Hepatocyte (in vitro differentiated cells): ENCODE data around the gene PADI3.

Source experiments
- EZH2 ChIP-seq: fragments of 200-600 bp; sonication (generic); IDR thresholded peaks from 2 replicates; pipeline ENCODE4 v1.6.1; 2016; ENCODE audit warnings: antibody characterized with exemption, mild to moderate bottlenecking, borderline replicate concordance
- EZH2phosphoT487 ChIP-seq: fragments of 200-600 bp; sonication (generic); IDR thresholded peaks from one replicate; pipeline ENCODE4 v1.6.1; 2018; ENCODE audit warnings: antibody characterized with exemption, mild to moderate bottlenecking, low read depth, moderate library complexity; ENCODE audit not compliant: unreplicated experiment, severe bottlenecking
- TF ChIP-seq, protein P1 (sequence below): fragments of 200-600 bp; sonication (generic); IDR thresholded peaks from 2 replicates; pipeline ENCODE4 v1.5.1; 2016; ENCODE audit warnings: antibody characterized with exemption, mild to moderate bottlenecking; ENCODE audit not compliant: poor library complexity

DNA sequence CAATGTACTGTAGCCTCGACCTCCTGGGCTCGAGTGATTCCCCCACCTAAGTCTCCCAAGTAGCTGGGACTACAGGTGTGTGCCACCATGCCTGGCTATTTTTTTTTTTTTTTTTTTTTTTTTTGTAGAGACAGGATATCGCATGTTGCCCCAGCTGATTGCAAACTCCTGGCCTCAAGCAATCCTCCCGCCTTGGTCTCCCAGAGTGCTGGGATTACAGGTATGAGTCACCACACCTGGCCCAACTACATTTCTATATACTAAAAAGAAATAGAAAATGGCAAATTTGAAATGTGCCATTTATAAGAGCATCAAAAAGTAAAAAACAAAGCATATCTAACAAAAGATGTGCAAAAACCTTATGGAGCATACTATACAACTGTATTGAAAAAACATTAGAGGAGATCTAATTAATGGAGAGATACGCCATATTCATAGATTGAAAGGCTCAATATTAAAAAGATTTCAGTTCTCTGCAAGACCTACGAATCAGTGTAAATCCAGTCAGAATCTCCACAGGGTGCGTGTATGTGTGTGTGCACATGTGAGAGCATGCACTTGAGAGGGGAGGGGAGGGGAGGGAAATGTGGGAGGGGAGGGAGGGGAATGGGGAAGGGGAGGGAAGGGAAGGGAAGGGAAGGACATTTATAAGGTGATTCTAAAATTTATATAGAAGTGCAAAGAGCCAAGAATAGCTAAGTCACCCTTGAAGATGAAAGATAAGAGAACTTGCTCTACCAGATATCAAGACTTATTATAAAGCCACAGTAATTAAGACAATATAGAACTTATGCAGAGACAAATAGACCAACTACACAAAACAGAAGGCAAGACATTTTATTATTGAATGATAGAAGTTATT is 43.6 kb downstream of the PADI3 start:
- TF ChIP-seq, protein P1, sequence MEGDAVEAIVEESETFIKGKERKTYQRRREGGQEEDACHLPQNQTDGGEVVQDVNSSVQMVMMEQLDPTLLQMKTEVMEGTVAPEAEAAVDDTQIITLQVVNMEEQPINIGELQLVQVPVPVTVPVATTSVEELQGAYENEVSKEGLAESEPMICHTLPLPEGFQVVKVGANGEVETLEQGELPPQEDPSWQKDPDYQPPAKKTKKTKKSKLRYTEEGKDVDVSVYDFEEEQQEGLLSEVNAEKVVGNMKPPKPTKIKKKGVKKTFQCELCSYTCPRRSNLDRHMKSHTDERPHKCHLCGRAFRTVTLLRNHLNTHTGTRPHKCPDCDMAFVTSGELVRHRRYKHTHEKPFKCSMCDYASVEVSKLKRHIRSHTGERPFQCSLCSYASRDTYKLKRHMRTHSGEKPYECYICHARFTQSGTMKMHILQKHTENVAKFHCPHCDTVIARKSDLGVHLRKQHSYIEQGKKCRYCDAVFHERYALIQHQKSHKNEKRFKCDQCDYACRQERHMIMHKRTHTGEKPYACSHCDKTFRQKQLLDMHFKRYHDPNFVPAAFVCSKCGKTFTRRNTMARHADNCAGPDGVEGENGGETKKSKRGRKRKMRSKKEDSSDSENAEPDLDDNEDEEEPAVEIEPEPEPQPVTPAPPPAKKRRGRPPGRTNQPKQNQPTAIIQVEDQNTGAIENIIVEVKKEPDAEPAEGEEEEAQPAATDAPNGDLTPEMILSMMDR = no peak
- TF ChIP-seq EZH2phosphoT487 (no peak), EZH2 (no peak)
